22Rv1 (cell line): ENCODE measurements around the gene CFAP68.
A peak's percentile ranks its signal among the peaks of the same experiment; 100 is the strongest.
"Not testable (repeated sequence)": the region's sequence is repeated elsewhere in the genome, so short reads cannot be mapped to it uniquely, and the experiment has no call there.

Experiments
- H3K27ac ChIP-seq: fragments of 450-650 bp; 2 replicates; pipeline ENCODE4 v1.5.1; 2017
- ZFX ChIP-seq: fragments of 450-650 bp; IDR thresholded peaks from 2 replicates; pipeline ENCODE4 v1.6.1; 2017; ENCODE audit warnings: antibody characterized with exemption, borderline replicate concordance
- TF ChIP-seq, protein P1 (sequence below): fragments of 450-650 bp; IDR thresholded peaks from 2 replicates; pipeline ENCODE4 v1.5.1; 2017; ENCODE audit warnings: mild to moderate bottlenecking

CFAP68 gene

DNA sequence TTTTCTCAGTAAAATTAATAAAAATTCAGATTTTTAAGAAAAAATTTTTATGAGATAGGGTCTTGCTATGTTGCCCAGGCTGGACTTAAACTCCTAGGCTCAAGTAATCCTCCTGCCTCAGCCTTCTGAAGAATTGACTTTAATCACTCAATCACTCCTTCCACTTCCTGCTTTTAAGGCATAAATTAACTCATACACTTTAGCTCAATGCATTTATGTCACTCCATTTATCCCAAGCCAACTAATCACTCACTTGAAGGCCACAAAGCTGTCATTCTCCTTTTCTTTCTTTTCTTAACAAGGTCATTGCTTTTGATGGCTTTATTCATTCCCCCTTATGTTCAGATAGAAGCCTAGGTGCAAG is 8.8 kb upstream of the CFAP68 start:
- peak overlapping the region; percentile 82 for H3K27ac ChIP-seq

DNA sequence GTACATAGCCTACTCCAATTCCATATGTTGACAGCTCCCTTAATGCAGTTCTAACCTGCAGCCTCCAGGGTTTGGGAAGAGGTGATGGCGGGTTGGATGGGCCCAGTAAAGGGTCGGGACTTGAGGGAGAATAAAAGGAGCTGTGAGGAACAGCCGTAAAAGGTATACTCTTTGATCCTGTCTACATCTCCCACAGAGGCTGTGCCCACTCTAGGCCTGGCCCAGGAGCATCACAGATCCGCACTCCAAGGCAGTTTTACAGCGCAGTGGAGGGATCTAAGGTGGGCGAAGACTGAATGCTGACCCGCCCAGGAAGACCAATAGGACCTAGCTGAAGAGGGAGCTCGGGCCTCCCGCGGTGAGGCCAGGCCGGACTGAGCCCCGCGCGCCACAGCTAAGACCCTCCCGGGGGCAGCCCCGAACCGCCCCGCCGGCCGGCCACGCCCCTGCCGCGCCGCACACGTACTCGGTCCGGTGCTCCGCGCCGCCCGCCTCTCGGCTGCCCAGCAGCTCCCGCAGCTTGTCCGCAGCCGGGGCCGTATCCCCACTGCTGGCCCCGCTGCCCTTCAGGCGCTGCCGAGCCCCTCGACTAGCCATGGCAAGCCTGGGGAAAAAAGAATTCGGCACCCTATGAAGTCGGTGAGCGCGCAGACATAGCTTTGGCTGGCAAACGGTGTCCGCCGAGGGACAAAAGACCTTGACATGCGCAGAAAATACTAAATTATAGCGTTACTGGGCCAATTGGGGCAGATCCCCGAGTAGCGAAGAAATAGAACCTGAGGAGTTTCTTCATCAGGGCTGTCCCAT is 8.3 kb upstream of the CFAP68 start, which contains the start of gene ALG9:
TSS of gene ALG9 (minus strand) at position 696 of the 807 bp plus-strand sequence. CDS start at position 597, 99 bp downstream.
- peak within 1 kb of the TSS; percentile 82 for H3K27ac ChIP-seq
- TF ChIP-seq, protein P1, sequence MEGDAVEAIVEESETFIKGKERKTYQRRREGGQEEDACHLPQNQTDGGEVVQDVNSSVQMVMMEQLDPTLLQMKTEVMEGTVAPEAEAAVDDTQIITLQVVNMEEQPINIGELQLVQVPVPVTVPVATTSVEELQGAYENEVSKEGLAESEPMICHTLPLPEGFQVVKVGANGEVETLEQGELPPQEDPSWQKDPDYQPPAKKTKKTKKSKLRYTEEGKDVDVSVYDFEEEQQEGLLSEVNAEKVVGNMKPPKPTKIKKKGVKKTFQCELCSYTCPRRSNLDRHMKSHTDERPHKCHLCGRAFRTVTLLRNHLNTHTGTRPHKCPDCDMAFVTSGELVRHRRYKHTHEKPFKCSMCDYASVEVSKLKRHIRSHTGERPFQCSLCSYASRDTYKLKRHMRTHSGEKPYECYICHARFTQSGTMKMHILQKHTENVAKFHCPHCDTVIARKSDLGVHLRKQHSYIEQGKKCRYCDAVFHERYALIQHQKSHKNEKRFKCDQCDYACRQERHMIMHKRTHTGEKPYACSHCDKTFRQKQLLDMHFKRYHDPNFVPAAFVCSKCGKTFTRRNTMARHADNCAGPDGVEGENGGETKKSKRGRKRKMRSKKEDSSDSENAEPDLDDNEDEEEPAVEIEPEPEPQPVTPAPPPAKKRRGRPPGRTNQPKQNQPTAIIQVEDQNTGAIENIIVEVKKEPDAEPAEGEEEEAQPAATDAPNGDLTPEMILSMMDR, result peak; percentile 36
- no peak for TF ChIP-seq ZFX

More for the DNA sequence above, 8.8 kb upstream of the CFAP68 start:
- no peak for TF ChIP-seq ZFX
- TF ChIP-seq, protein P1, result no peak

DNA sequence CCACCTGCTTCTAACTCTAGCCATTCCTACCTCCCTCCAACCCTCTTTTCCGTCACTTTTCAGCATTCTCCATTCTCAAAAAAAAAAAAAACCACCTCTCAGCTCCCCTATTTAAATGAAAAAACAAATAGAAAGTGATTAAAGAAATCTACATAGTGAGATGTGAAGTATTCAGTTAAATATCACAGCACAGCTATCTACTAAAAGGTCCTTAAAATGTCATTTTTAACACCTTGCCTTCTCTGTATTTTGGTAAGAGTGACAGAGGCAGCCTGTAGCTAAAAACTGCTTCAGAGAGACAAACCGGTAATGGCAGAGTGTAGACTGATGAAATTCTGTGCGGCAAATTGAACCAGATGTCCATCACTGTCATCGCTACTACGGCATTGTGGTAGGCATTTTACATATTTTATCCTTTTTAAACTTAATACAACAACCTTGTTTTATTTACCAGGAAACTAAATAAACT is 7.6 kb upstream of the CFAP68 start:
- TF ChIP-seq ZFX, result no peak
- TF ChIP-seq, protein P1, result no peak
- H3K27ac ChIP-seq, result peak overlapping the region; percentile 82

DNA sequence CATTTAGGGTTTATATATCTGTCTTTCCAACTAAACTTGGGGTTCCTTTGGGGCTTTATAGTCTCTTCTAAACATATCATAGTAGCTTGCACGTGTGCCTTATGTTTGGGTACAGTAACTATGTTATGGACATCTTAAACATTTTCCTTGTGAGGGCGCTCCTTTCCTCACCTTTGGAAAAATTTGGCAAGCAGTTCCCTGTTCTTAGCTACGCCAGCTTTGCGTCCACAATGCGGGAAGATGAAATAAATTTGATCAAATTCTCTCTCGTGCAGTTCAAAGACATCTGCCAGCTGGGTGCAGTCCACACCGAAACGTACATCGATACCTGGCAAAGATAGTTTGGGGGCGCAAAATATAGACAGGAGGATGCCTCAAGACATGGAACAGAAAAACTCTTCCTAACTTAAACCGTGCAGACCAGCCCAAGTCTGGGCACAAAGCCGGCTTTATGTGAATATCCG is 924 bp upstream of the CFAP68 start:
- H3K27ac ChIP-seq, result peak overlapping the region; percentile 98
- TF ChIP-seq, protein P1, result no peak
- no peak for TF ChIP-seq ZFX

DNA sequence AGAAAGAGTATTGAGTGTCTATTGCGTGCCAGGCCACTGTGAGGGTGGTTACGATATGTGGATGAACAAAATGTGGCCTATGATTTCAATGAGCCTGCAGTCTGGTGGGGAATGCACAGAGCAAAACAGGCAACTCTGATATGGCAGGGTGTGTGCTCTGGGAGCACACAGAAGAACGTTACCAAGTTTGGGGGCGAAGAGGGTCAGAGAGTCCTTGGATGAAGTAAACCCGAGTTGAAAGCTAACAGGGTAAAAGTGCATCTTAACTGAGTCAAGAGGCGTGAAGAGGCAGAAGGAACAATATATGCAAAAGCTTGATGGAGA is 258 bp downstream of the CFAP68 start:
- H3K27ac ChIP-seq, result peak overlapping the region; percentile 98
- TF ChIP-seq, protein P1, result no peak
- TF ChIP-seq ZFX, result no peak

DNA sequence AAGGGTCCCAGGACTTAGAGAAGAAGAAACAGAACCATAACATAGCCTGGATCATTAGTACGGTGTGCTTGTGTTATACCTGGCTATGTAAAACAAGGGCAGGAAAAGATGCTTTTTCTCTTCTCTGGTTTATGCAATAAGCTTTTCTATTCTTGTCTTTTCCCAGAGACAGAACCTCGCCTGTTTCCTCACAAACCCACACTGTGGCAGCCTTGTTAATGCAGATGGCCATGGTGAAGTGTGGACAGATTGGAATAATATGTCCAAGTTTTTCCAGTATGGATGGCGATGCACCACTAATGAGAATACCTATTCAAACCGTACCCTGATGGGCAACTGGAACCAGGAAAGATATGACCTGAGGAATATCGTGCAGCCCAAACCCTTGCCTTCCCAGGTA is 2.9 kb downstream of the CFAP68 start:
- TF ChIP-seq ZFX, result no peak
- TF ChIP-seq, protein P1, result no peak
- no peak overlapping the region for H3K27ac ChIP-seq

DNA sequence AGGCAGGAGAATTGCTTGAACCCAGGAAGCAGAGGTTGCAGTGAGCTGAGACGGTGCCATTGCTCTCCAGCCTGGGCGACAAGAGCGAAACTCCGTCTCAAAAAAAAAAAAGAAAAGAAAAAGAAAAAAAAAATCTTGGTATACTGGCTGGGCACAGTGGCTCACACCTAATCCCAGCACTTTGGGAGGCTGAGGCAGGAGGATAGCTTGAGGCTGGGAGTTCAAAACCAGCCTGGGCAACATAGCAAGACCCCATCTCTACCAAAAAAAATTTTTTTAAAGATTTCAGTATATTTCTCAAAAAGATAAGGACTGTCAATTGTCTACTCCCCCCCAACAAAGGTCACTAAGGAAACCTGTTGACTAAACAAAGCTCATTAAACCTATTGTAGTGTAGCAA is 5.7 kb downstream of the CFAP68 start:
- not testable (repeated sequence) for H3K27ac ChIP-seq
